BE2C (cell line): ENCODE data around the gene CLSTN2.

Experiments
- DNase-seq: peaks from one replicate; pipeline ENCODE4 v3.0.0-alpha.2; 2020
- H3K27me3 ChIP-seq: fragments of 250-450 bp; sonication (Bioruptor Pico); 2 replicates; pipeline ENCODE4 v1.5.1; 2020; ENCODE audit warnings: mild to moderate bottlenecking
- H3K36me3 ChIP-seq: fragments of 250-450 bp; sonication (Bioruptor Pico); 2 replicates; pipeline ENCODE4 v1.5.1; 2020; ENCODE audit warnings: mild to moderate bottlenecking
- H3K4me1 ChIP-seq: fragments of 250-450 bp; sonication (Bioruptor Pico); 2 replicates; pipeline ENCODE4 v1.5.1; 2020
- H3K4me3 ChIP-seq: 2 replicates; pipeline ENCODE4 v1.5.1; 2011; ENCODE audit warnings: low read depth, low read length
- H3K9me3 ChIP-seq: fragments of 250-450 bp; sonication (Bioruptor Pico); 2 replicates; pipeline ENCODE4 v1.5.1; 2020
- TF ChIP-seq, protein P1 (sequence below): IDR thresholded peaks from 2 replicates; pipeline ENCODE4 v1.5.1; 2012; ENCODE audit warnings: mild to moderate bottlenecking, low read depth, low read length

Gene CLSTN2

DNA sequence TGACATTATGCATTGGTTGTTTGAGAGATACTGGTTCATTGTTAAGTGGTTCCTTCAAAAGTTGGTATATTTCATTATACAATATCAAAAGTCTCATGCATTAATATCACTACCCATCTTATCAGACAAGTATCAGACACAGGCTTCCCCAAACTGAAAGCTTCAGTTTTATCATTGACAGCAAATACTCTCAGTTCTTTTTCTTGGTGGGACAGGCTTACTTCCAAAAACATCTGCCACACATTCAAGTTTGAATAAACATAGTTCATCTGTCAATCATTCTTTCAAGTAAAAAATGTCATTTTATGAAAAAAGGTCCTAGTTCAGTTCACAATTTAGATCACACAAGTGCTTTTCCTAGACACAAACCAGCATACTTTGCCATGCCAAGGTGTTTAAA is 462.9 kb downstream of the CLSTN2 start:
- TF ChIP-seq, protein P1, sequence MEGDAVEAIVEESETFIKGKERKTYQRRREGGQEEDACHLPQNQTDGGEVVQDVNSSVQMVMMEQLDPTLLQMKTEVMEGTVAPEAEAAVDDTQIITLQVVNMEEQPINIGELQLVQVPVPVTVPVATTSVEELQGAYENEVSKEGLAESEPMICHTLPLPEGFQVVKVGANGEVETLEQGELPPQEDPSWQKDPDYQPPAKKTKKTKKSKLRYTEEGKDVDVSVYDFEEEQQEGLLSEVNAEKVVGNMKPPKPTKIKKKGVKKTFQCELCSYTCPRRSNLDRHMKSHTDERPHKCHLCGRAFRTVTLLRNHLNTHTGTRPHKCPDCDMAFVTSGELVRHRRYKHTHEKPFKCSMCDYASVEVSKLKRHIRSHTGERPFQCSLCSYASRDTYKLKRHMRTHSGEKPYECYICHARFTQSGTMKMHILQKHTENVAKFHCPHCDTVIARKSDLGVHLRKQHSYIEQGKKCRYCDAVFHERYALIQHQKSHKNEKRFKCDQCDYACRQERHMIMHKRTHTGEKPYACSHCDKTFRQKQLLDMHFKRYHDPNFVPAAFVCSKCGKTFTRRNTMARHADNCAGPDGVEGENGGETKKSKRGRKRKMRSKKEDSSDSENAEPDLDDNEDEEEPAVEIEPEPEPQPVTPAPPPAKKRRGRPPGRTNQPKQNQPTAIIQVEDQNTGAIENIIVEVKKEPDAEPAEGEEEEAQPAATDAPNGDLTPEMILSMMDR, result no peak
- H3K9me3 ChIP-seq, result no peaks in the 10 kb centered on the region
- no peaks in the 10 kb centered on the region for H3K4me1 ChIP-seq
- DNase-seq, result no peak
- no peaks in the 10 kb centered on the region for H3K36me3 ChIP-seq
- H3K27me3 ChIP-seq, result no peaks in the 10 kb centered on the region
- H3K4me3 ChIP-seq, result no peak overlapping the region

DNA sequence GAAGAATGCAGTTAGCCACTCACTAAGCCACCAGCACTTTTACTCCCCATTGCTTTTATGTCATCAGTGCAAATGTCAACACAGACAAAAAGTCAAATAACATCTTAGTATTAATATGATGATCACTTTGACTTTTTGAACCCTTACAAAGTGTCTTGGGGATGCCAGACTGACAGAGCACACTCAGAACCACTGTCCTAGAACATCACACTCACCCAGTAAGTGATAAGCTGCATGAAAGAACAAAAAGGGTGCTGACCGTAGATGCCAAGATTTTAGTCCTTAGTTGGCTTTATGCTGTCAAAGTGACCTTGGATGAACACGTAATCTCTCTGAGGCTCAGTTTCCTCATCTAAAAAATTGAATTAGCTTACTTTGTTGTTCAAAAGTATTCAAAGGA is 463.4 kb downstream of the CLSTN2 start:
- Histone ChIP-seq H3K27me3 (no peaks in the 10 kb centered on the region), H3K4me1 (no peaks in the 10 kb centered on the region), H3K9me3 (no peaks in the 10 kb centered on the region), H3K36me3 (no peaks in the 10 kb centered on the region), H3K4me3 (no peak overlapping the region)
- TF ChIP-seq, protein P1, result no peak
- DNase-seq, result no peak

DNA sequence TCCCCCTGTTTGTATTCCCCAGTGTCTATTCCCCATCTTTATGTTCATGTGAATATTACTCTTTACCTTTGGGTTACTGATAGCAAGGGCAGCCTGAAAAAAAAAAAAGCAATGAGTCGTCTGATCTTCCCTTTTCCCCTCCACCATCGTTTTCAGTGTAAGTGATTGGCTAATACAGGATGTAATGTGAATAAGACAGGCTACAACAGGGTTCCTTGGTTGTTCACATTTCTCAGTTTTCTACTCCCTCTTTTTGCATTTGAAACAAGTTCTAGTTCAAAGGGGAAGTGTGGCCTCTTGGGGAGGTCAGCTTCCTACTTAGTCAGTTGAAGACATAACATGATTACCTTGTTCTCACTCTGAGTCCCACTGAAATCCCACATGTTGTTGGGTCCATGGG is 464.9 kb downstream of the CLSTN2 start:
- H3K27me3 ChIP-seq, result no peaks in the 10 kb centered on the region
- DNase-seq, result no peak
- TF ChIP-seq, protein P1, result no peak
- H3K4me3 ChIP-seq, result no peak overlapping the region
- H3K36me3 ChIP-seq, result no peaks in the 10 kb centered on the region
- H3K9me3 ChIP-seq, result no peaks in the 10 kb centered on the region
- no peaks in the 10 kb centered on the region for H3K4me1 ChIP-seq

DNA sequence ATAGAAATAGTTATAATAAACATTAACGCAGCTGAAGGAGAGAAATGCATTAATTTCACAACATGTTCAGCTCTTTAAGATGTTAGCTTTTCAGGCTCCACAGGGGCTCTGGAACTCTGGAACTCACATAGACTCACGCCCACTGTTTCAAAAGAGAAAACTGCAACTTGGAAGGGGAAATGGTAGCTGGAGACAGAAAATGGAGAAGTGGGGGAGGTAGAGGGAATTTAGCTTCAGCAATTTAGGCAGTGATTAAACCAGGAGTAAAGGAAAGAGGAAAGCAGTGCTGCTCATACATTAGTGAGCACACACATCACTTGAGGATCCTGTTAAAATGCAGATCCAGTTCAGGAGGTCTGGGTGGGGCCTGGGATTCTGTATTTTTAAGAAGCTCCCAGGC is 468.1 kb downstream of the CLSTN2 start:
- Histone ChIP-seq H3K9me3 (no peaks in the 10 kb centered on the region), H3K27me3 (no peaks in the 10 kb centered on the region), H3K4me1 (no peaks in the 10 kb centered on the region), H3K36me3 (no peaks in the 10 kb centered on the region), H3K4me3 (no peak overlapping the region)
- DNase-seq, result no peak
- TF ChIP-seq, protein P1, result no peak

DNA sequence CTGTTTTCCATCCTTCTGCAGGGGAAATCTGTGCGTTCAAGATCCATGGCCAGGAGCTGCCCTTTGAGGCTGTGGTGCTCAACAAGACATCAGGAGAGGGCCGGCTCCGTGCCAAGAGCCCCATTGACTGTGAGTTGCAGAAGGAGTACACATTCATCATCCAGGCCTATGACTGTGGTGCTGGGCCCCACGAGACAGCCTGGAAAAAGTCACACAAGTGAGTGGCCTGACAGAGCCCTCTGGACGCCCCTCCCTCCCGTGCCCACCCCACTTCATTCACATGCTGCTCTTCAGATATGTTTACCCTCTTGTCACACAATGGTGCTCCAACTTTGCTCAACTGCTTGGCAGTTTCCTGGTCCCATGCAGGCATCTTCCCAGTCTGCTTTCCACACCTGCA is 468.6 kb downstream of the CLSTN2 start:
- DNase-seq, result no peak
- no peaks in the 10 kb centered on the region for H3K27me3 ChIP-seq
- TF ChIP-seq, protein P1, result no peak
- no peaks in the 10 kb centered on the region for H3K4me1 ChIP-seq
- H3K36me3 ChIP-seq, result no peaks in the 10 kb centered on the region
- no peak overlapping the region for H3K4me3 ChIP-seq
- no peaks in the 10 kb centered on the region for H3K9me3 ChIP-seq

DNA sequence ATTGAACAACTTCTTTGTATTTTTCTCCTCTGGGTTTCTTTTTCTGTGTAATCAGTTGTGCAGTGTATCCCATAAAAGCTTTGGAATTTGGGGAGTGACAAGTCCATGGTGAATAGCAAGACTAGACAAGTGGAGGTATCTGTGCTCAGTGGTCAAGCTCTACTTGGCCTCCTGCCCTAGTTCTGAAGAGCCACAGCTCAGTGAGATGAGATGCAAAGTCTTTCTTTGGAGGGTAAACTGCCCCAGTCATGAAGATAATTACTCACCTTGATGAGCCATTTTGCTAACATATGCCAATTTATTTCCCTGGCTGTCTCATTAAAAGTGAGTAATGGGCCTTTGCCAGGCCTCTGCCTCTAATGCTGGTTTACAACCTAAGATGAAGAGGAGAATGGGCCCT is 471.7 kb downstream of the CLSTN2 start:
- no peak for DNase-seq
- TF ChIP-seq, protein P1, result no peak
- Histone ChIP-seq H3K4me3 (no peak overlapping the region), H3K27me3 (no peaks in the 10 kb centered on the region), H3K4me1 (no peaks in the 10 kb centered on the region), H3K36me3 (no peaks in the 10 kb centered on the region), H3K9me3 (no peaks in the 10 kb centered on the region)
